WTC11 (cell line): ENCODE data around the gene PTPMT1.

Experiments
- ATF1 ChIP-seq: sonication (generic); formaldehyde crosslinking; IDR thresholded peaks from 2 replicates; pipeline ENCODE4 v1.8.1; 2023; ENCODE audit warnings: mild to moderate bottlenecking, moderate library complexity, missing genetic modification reagents
- ELF4 ChIP-seq: sonication (generic); formaldehyde crosslinking; IDR thresholded peaks from 2 replicates; pipeline ENCODE4 v1.8.1; 2022; ENCODE audit warnings: low read depth, mild to moderate bottlenecking, moderate library complexity, missing genetic modification reagents
- NR2C2 ChIP-seq: sonication (generic); formaldehyde crosslinking; IDR thresholded peaks from 2 replicates; pipeline ENCODE4 v1.8.0; 2022; ENCODE audit warnings: mild to moderate bottlenecking, missing genetic modification reagents
- SMAD3 ChIP-seq: sonication (generic); formaldehyde crosslinking; IDR thresholded peaks from 2 replicates; pipeline ENCODE4 v1.8.0; 2022; ENCODE audit warnings: missing genetic modification reagents, mild to moderate bottlenecking, borderline replicate concordance
- ZNF121 ChIP-seq: sonication (generic); formaldehyde crosslinking; IDR thresholded peaks from 2 replicates; pipeline ENCODE4 v1.8.0; 2023; ENCODE audit warnings: missing genetic modification reagents
- TF ChIP-seq, protein P1 (sequence below): fragments of 200-600 bp; IDR thresholded peaks from 2 replicates; pipeline ENCODE4 v1.8.0; 2022; ENCODE audit warnings: antibody characterized with exemption
- TF ChIP-seq, protein P2 (sequence below): sonication (generic); formaldehyde crosslinking; IDR thresholded peaks from 2 replicates; pipeline ENCODE4 v1.8.0; 2023; ENCODE audit warnings: missing genetic modification reagents, mild to moderate bottlenecking, borderline replicate concordance
- TF ChIP-seq, protein P3 (sequence below): sonication (generic); formaldehyde crosslinking; IDR thresholded peaks from 2 replicates; pipeline ENCODE4 v1.8.1; 2022; ENCODE audit warnings: low read depth, missing genetic modification reagents, borderline replicate concordance
- TF ChIP-seq, protein P4 (sequence below): sonication (generic); formaldehyde crosslinking; IDR thresholded peaks from 2 replicates; pipeline ENCODE4 v1.8.0; 2022; ENCODE audit warnings: mild to moderate bottlenecking, missing genetic modification reagents
- TF ChIP-seq, protein P5 (sequence below): sonication (generic); formaldehyde crosslinking; IDR thresholded peaks from 2 replicates; pipeline ENCODE4 v1.8.1; 2023; ENCODE audit warnings: mild to moderate bottlenecking, missing genetic modification reagents, moderate library complexity
- TF ChIP-seq, protein P6 (sequence below): sonication (generic); formaldehyde crosslinking; IDR thresholded peaks from 2 replicates; pipeline ENCODE4 v1.8.1; 2023; ENCODE audit warnings: mild to moderate bottlenecking, moderate library complexity, missing genetic modification reagents

DNA sequence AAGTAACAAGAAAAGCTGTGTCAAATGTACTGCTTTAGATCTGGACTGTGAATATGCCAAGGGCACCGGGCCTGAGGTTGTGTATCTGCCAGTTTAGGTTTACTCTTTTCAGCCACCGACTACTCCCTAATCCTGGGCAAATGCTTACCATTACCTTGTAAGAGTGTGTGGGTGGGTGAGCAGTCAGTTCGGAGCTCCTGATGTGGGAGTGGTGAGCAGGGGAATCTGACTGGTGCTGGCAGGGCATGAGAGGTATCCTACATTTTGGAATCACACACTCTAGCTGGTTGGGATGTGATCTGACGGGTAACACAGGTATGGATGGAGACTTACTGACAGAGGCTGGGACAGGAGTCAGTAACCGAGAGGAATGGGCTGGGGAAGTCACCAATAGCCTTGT, 18.4 kb downstream of the PTPMT1 start:
- TF ChIP-seq, protein P1, sequence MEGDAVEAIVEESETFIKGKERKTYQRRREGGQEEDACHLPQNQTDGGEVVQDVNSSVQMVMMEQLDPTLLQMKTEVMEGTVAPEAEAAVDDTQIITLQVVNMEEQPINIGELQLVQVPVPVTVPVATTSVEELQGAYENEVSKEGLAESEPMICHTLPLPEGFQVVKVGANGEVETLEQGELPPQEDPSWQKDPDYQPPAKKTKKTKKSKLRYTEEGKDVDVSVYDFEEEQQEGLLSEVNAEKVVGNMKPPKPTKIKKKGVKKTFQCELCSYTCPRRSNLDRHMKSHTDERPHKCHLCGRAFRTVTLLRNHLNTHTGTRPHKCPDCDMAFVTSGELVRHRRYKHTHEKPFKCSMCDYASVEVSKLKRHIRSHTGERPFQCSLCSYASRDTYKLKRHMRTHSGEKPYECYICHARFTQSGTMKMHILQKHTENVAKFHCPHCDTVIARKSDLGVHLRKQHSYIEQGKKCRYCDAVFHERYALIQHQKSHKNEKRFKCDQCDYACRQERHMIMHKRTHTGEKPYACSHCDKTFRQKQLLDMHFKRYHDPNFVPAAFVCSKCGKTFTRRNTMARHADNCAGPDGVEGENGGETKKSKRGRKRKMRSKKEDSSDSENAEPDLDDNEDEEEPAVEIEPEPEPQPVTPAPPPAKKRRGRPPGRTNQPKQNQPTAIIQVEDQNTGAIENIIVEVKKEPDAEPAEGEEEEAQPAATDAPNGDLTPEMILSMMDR: no peak
- TF ChIP-seq NR2C2 (CRISPR knock-in tag) (no peak), ZNF121 (CRISPR knock-in tag) (no peak), SMAD3 (CRISPR knock-in tag) (no peak), ELF4 (CRISPR knock-in tag) (no peak), ATF1 (CRISPR knock-in tag) (no peak)
- TF ChIP-seq, protein P2, sequence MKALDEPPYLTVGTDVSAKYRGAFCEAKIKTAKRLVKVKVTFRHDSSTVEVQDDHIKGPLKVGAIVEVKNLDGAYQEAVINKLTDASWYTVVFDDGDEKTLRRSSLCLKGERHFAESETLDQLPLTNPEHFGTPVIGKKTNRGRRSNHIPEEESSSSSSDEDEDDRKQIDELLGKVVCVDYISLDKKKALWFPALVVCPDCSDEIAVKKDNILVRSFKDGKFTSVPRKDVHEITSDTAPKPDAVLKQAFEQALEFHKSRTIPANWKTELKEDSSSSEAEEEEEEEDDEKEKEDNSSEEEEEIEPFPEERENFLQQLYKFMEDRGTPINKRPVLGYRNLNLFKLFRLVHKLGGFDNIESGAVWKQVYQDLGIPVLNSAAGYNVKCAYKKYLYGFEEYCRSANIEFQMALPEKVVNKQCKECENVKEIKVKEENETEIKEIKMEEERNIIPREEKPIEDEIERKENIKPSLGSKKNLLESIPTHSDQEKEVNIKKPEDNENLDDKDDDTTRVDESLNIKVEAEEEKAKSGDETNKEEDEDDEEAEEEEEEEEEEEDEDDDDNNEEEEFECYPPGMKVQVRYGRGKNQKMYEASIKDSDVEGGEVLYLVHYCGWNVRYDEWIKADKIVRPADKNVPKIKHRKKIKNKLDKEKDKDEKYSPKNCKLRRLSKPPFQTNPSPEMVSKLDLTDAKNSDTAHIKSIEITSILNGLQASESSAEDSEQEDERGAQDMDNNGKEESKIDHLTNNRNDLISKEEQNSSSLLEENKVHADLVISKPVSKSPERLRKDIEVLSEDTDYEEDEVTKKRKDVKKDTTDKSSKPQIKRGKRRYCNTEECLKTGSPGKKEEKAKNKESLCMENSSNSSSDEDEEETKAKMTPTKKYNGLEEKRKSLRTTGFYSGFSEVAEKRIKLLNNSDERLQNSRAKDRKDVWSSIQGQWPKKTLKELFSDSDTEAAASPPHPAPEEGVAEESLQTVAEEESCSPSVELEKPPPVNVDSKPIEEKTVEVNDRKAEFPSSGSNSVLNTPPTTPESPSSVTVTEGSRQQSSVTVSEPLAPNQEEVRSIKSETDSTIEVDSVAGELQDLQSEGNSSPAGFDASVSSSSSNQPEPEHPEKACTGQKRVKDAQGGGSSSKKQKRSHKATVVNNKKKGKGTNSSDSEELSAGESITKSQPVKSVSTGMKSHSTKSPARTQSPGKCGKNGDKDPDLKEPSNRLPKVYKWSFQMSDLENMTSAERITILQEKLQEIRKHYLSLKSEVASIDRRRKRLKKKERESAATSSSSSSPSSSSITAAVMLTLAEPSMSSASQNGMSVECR: no peak
- TF ChIP-seq, protein P3, sequence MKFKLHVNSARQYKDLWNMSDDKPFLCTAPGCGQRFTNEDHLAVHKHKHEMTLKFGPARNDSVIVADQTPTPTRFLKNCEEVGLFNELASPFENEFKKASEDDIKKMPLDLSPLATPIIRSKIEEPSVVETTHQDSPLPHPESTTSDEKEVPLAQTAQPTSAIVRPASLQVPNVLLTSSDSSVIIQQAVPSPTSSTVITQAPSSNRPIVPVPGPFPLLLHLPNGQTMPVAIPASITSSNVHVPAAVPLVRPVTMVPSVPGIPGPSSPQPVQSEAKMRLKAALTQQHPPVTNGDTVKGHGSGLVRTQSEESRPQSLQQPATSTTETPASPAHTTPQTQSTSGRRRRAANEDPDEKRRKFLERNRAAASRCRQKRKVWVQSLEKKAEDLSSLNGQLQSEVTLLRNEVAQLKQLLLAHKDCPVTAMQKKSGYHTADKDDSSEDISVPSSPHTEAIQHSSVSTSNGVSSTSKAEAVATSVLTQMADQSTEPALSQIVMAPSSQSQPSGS: no peak
- TF ChIP-seq, protein P4, sequence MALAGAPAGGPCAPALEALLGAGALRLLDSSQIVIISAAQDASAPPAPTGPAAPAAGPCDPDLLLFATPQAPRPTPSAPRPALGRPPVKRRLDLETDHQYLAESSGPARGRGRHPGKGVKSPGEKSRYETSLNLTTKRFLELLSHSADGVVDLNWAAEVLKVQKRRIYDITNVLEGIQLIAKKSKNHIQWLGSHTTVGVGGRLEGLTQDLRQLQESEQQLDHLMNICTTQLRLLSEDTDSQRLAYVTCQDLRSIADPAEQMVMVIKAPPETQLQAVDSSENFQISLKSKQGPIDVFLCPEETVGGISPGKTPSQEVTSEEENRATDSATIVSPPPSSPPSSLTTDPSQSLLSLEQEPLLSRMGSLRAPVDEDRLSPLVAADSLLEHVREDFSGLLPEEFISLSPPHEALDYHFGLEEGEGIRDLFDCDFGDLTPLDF (CRISPR knock-in tag): no peak
- TF ChIP-seq, protein P5, sequence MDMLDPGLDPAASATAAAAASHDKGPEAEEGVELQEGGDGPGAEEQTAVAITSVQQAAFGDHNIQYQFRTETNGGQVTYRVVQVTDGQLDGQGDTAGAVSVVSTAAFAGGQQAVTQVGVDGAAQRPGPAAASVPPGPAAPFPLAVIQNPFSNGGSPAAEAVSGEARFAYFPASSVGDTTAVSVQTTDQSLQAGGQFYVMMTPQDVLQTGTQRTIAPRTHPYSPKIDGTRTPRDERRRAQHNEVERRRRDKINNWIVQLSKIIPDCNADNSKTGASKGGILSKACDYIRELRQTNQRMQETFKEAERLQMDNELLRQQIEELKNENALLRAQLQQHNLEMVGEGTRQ (CRISPR knock-in tag): no peak
- TF ChIP-seq, protein P6, sequence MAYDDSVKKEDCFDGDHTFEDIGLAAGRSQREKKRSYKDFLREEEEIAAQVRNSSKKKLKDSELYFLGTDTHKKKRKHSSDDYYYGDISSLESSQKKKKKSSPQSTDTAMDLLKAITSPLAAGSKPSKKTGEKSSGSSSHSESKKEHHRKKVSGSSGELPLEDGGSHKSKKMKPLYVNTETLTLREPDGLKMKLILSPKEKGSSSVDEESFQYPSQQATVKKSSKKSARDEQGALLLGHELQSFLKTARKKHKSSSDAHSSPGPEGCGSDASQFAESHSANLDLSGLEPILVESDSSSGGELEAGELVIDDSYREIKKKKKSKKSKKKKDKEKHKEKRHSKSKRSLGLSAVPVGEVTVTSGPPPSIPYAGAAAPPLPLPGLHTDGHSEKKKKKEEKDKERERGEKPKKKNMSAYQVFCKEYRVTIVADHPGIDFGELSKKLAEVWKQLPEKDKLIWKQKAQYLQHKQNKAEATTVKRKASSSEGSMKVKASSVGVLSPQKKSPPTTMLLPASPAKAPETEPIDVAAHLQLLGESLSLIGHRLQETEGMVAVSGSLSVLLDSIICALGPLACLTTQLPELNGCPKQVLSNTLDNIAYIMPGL (CRISPR knock-in tag): no peak
